ENCODE measurements around the gene LPAR2.
"Not testable (repeated sequence)": the region's sequence is repeated elsewhere in the genome, so short reads cannot be mapped to it uniquely, and the experiment has no call there.

The LPAR2 gene

GRCh38 chr19:19627621-19628500, at the start of gene LPAR2:
Gene LPAR2 (minus strand): TSS chr19:19628220. CDS start chr19:19627275, 945 bp downstream.
- no peak for DNase-seq

- no peak for DNase-seq
Measured at GRCh38 chr19:19677579-19677978, 49.6 kb upstream of the LPAR2 start.

GRCh38 chr19:19674315-19674714, 46.3 kb upstream of the LPAR2 start:
- DNase-seq = no peak

- DNase-seq = no peak
Measured at GRCh38 chr19:19672816-19673215, 44.8 kb upstream of the LPAR2 start.

- no peak for DNase-seq
Measured at GRCh38 chr19:19670070-19670551, 42.1 kb upstream of the LPAR2 start.

GRCh38 chr19:19668230-19669012, 40.4 kb upstream of the LPAR2 start, which contains the start of gene ZNF101:
Gene ZNF101 (plus strand): TSS chr19:19668839. CDS start chr19:19668964, 125 bp downstream.
- peak; percentile 80 for DNase-seq

GRCh38 chr19:19665420-19665948, 37.5 kb upstream of the LPAR2 start:
- not testable (repeated sequence) for DNase-seq

GRCh38 chr19:19663256-19664120, 35.5 kb upstream of the LPAR2 start, which contains the start of gene ATP13A1:
Gene ATP13A1 (minus strand): TSS chr19:19663676. CDS start chr19:19663666, 10 bp downstream.
- peak; percentile 98 for DNase-seq

- DNase-seq = no peak
Measured at GRCh38 chr19:19662871-19663255, 34.8 kb upstream of the LPAR2 start.

- no peak for DNase-seq
Measured at GRCh38 chr19:19662344-19662743, 34.3 kb upstream of the LPAR2 start.

- DNase-seq = no peak
Measured at GRCh38 chr19:19661675-19662251, 33.7 kb upstream of the LPAR2 start.

GRCh38 chr19:19661141-19661674, 33.2 kb upstream of the LPAR2 start:
- no peak for DNase-seq

GRCh38 chr19:19659646-19660245, 31.7 kb upstream of the LPAR2 start:
- no peak for DNase-seq

GRCh38 chr19:19657397-19657783, 29.4 kb upstream of the LPAR2 start:
- peak; percentile 65 for DNase-seq

GRCh38 chr19:19656451-19657396, 28.7 kb upstream of the LPAR2 start:
- no peak for DNase-seq

- DNase-seq = no peak
Measured at GRCh38 chr19:19655641-19656343, 27.8 kb upstream of the LPAR2 start.

- DNase-seq = no peak
Measured at GRCh38 chr19:19655051-19655594, 27.1 kb upstream of the LPAR2 start.

GRCh38 chr19:19654441-19654840, 26.4 kb upstream of the LPAR2 start:
- DNase-seq = no peak

GRCh38 chr19:19653597-19654147, 25.7 kb upstream of the LPAR2 start:
- DNase-seq = no peak
